ENCODE results near the gene CHCHD3. TPM values are rescaled to one million over a fixed set of nuclear protein-coding genes. Genes with fewer than 3 reads are reported as not detected.
A peak's percentile ranks its signal among the peaks of the same experiment; 100 is the strongest.

Gene CHCHD3
- total and polyA plus RNA-seq, 9 of the 15 experiments (the other 6 are each of a cell fraction or from before 2014, with no cell fraction given): 66.2 to 279 (median 204) TPM

GRCh38 chr7:133109816-133110215, 27.9 kb upstream of the CHCHD3 start:
- H3K27me3 ChIP-seq (ENCODE audit: control insufficient read depth in 2 of 2, insufficient read depth in 2 of 2, low read length in 2 of 2): peaks cover 21 to 27% of the 10 kb centered on the region in 2 experiments
- CTCF ChIA-PET (ENCODE audit: low intra/inter-chr PET ratio): no interaction called here
- no peak for TF ChIP-seq HNRNPL (IDR thresholded peaks at IDR 0.05; ENCODE audit: low read depth, low read length)
- no peak for TF ChIP-seq SRSF9 (IDR thresholded peaks at IDR 0.05; ENCODE audit: borderline replicate concordance, low read depth, low read length)
- TF ChIP-seq ZNF639 (CRISPR knock-in tag; conservative IDR thresholded peaks at IDR 0.05 in 1 of 2, IDR thresholded peaks at IDR 0.05 in 1 of 2): no peak
- TF ChIP-seq FOXP1 (CRISPR knock-in tag; IDR thresholded peaks at IDR 0.05): no peak
- TF ChIP-seq KDM1A (IDR thresholded peaks at IDR 0.05): peak; percentile 57 to 58
- no peak for TF ChIP-seq CHD7 (IDR thresholded peaks at IDR 0.05; ENCODE audit: low read depth, low read length)
- TF ChIP-seq ARID1B (IDR thresholded peaks at IDR 0.05): 0 out of 2 replicates have a peak, but pooled peaks have one; percentile 16
- TF ChIP-seq SNIP1 (IDR thresholded peaks at IDR 0.05; ENCODE audit: low read depth): no peak
- peak; percentile 59 for TF ChIP-seq MEIS2 (IDR thresholded peaks at IDR 0.05; ENCODE audit: partially characterized antibody)
- no peak for TF ChIP-seq NFE2 (IDR thresholded peaks at IDR 0.05; ENCODE audit: low read depth)

More at GRCh38 chr7:133109816-133110215, 27.9 kb upstream of the CHCHD3 start:
- Histone ChIP-seq H3K4me3 (no peak overlapping the region), H3K36me3 (ENCODE audit: control insufficient read depth, insufficient read depth, low read length) (no peaks in the 10 kb centered on the region), H3K9ac (ENCODE audit: insufficient read depth in 1 of 2, low read depth in 2 of 2, low read length in 2 of 2) (no peak overlapping the region), H3K9me3 (replicated peaks; ENCODE audit: control insufficient read depth, insufficient read depth, low read depth, low read length) (no peaks in the 10 kb centered on the region), H3K27ac (ENCODE audit: extremely low read depth, low read depth, low read length) (no peak overlapping the region), H2AFZ (ENCODE audit: low read depth, low read length) (no peak overlapping the region), H3K9me1 (ENCODE audit: control insufficient read depth, insufficient read depth, low read length) (peaks cover 2% of the 10 kb centered on the region), H3K4me1 (replicated peaks in 1 of 2; ENCODE audit: control insufficient read depth in 2 of 2, insufficient read depth in 2 of 2, low read length in 2 of 2) (no peaks in the 10 kb centered on the region), H3K4me2 (ENCODE audit: insufficient read depth, low read length) (no peak overlapping the region), H3K79me2 (ENCODE audit: control insufficient read depth, insufficient read depth, low read length) (no peaks in the 10 kb centered on the region), H4K20me1 (replicated peaks; ENCODE audit: control insufficient read depth, insufficient read depth, low read length) (0 out of 2 replicates have a peak, but pooled peaks cover 3% of the 10 kb centered on the region)
- intact Hi-C loops (cut with micrococcal nuclease) (no loop called here), in situ Hi-C loops (cut with MboI) (no loop called here)
- BruUV-seq (replicated peaks): no TSS peak
- ATAC-seq (no peak), DNase-seq (ENCODE audit: extremely low read depth in 1 of 4, low spot score in 3 of 4) (no peak), FAIRE-seq (no peak)
- POLR2A ChIA-PET: no interaction called here

All from K562 (cell line).